Keratinocyte (primary cell): ENCODE data around the gene MX2. TPM values are rescaled to one million over a fixed set of nuclear protein-coding genes. Genes with fewer than 3 reads are reported as not detected.

Experiments used
- DNase-seq: peaks from one replicate; pipeline ENCODE4 v3.0.0-alpha.2; 2011; ENCODE audit warnings: low read depth, missing footprints, low spot score
- FAIRE-seq: peaks from 2 replicates; lab custom pipeline; 2011; peaks lifted over from hg19 to GRCh38; lab: Jason Lieb, UNC
- H2AFZ ChIP-seq: 2 replicates; pipeline ENCODE4 v1.6.0; 2012; ENCODE audit warnings: low read length, control low read depth, inconsistent platforms; ENCODE audit not compliant: control insufficient read depth
- H3K27ac ChIP-seq: 2 replicates; pipeline ENCODE4 v1.5.1; 2011; ENCODE audit warnings: low read length; ENCODE audit not compliant: control insufficient read depth, insufficient read depth
- H3K27me3 ChIP-seq: 3 replicates; pipeline ENCODE4 v1.6.0; 2011; ENCODE audit warnings: low read length; ENCODE audit not compliant: control insufficient read depth, insufficient read depth; ENCODE audit errors: extremely low read depth
- H3K36me3 ChIP-seq, 2 experiments: 2 replicates in 1 of 2; 3 replicates in 1 of 2; pipeline ENCODE4 v1.5.1; 2011; ENCODE audit warnings: low read length in 2 of 2, mild to moderate bottlenecking in 1 of 2; ENCODE audit not compliant: control insufficient read depth in 2 of 2, insufficient read depth in 2 of 2; ENCODE audit errors: extremely low read depth in 1 of 2
- H3K4me1 ChIP-seq: 3 replicates; pipeline ENCODE4 v1.5.1; 2011; ENCODE audit warnings: low read length; ENCODE audit not compliant: control insufficient read depth, insufficient read depth; ENCODE audit errors: extremely low read depth
- H3K4me2 ChIP-seq: 3 replicates; pipeline ENCODE4 v1.6.0; 2011; ENCODE audit warnings: low read depth, low read length; ENCODE audit not compliant: control insufficient read depth, insufficient read depth; ENCODE audit errors: extremely low read depth
- H3K4me3 ChIP-seq, 3 experiments: fragments of 200-600 bp in 1 of 3; sonication (generic) in 1 of 3; 2 replicates in 2 of 3; 3 replicates in 1 of 3; pipeline ENCODE4 v1.5.1; 2011 to 2016; ENCODE audit warnings: low read length in 3 of 3, mild to moderate bottlenecking in 3 of 3, control low read depth in 2 of 3, inconsistent platforms in 1 of 3, low read depth in 1 of 3, mixed read lengths in 1 of 3, mixed run types in 1 of 3, moderate library complexity in 1 of 3; ENCODE audit not compliant: control insufficient read depth in 2 of 3, insufficient read depth in 2 of 3; ENCODE audit errors: extremely low read depth in 1 of 3
- H3K79me2 ChIP-seq: 2 replicates; pipeline ENCODE4 v1.6.0; 2012; ENCODE audit warnings: low read length; ENCODE audit not compliant: control insufficient read depth, insufficient read depth
- H3K9ac ChIP-seq: 3 replicates; pipeline ENCODE4 v1.6.0; 2011; ENCODE audit warnings: low read length; ENCODE audit not compliant: control insufficient read depth, insufficient read depth; ENCODE audit errors: extremely low read depth
- H3K9me1 ChIP-seq: 3 replicates; pipeline ENCODE4 v1.6.0; 2011; ENCODE audit warnings: low read length; ENCODE audit not compliant: control insufficient read depth, insufficient read depth; ENCODE audit errors: extremely low read depth
- H3K9me3 ChIP-seq: 2 replicates; pipeline ENCODE4 v1.5.1; 2012; ENCODE audit warnings: low read depth, low read length; ENCODE audit not compliant: control insufficient read depth
- H4K20me1 ChIP-seq: 3 replicates; pipeline ENCODE4 v1.6.0; 2011; ENCODE audit warnings: low read length; ENCODE audit not compliant: control insufficient read depth, insufficient read depth; ENCODE audit errors: extremely low read depth
- CTCF ChIP-seq, 3 experiments: IDR thresholded peaks in 1 of 3; conservative IDR thresholded peaks in 1 of 3; optimal IDR thresholded peaks in 1 of 3; 2 replicates in 2 of 3; 3 replicates in 1 of 3; pipeline versions ENCODE3 to v1.5.1; 2011; ENCODE audit warnings: low read length in 3 of 3, mild to moderate bottlenecking in 3 of 3, moderate library complexity in 2 of 3, control low read depth in 1 of 3, inconsistent platforms in 1 of 3; ENCODE audit not compliant: insufficient read depth in 2 of 3; ENCODE audit errors: extremely low read depth in 1 of 3
- EZH2 ChIP-seq: IDR thresholded peaks from one replicate; pipeline ENCODE4 v1.6.1; 2012; ENCODE audit warnings: inconsistent platforms, mild to moderate bottlenecking, low read length, moderate library complexity
- dilution Hi-C: fragments of 300-500 bp; cut with MboI; formaldehyde crosslinking; loops from one replicate; pipeline ENCODE4 v1.7.0; 2020; ENCODE audit warnings: low sequenced_read_pairs; ENCODE audit not compliant: extremely low pct_ligation_motif_present
- polyA plus RNA-seq, 5 experiments: library from polyadenylated mRNA; depleted of rRNA in 3 of 5; stranded (reverse) in 3 of 5; stranded (forward) in 1 of 5; unstranded in 1 of 5; fragments of >200 nt; gene quantifications; 1 replicate in 1 of 5; 2 replicates in 3 of 5; 3 replicates in 1 of 5; pipeline versions ENCODE4 v1.2.1 to v1.2.3, GENCODE V29; 2011 to 2012; ENCODE audit warnings: missing spikeins in 2 of 5, low read depth in 1 of 5, low replicate concordance in 1 of 5

The MX2 gene
- polyA plus RNA-seq, 1 donor (not counting 4 experiments of a cell fraction or from before 2014, with no cell fraction given) = 7.1 TPM

GRCh38 chr21:41315726-41316125 is 46.1 kb upstream of the MX2 start:
- Histone ChIP-seq H3K79me2 (no peaks in the 10 kb centered on the region), H3K27me3 (peaks cover 43% of the 10 kb centered on the region), H3K4me1 (no peaks in the 10 kb centered on the region), H3K9me3 (no peaks in the 10 kb centered on the region), H3K4me3 (no peak overlapping the region), H2AFZ (no peak overlapping the region), H3K27ac (no peak overlapping the region), H3K9ac (no peak overlapping the region), H3K4me2 (no peak overlapping the region), H3K36me3 (no peaks in the 10 kb centered on the region), H3K9me1 (no peaks in the 10 kb centered on the region), H4K20me1 (no peaks in the 10 kb centered on the region)
- TF ChIP-seq EZH2 (no peak), CTCF (optimal IDR thresholded peaks at IDR 0.05 in 1 of 3, IDR thresholded peaks at IDR 0.05 in 1 of 3, conservative IDR thresholded peaks at IDR 0.05 in 1 of 3; ENCODE audit: extremely low read depth in 1 of 3, insufficient read depth in 2 of 3, low read length in 3 of 3) (no peak)
- dilution Hi-C loops = no loop called here
- FAIRE-seq = no peak
- DNase-seq = no peak

DNA sequence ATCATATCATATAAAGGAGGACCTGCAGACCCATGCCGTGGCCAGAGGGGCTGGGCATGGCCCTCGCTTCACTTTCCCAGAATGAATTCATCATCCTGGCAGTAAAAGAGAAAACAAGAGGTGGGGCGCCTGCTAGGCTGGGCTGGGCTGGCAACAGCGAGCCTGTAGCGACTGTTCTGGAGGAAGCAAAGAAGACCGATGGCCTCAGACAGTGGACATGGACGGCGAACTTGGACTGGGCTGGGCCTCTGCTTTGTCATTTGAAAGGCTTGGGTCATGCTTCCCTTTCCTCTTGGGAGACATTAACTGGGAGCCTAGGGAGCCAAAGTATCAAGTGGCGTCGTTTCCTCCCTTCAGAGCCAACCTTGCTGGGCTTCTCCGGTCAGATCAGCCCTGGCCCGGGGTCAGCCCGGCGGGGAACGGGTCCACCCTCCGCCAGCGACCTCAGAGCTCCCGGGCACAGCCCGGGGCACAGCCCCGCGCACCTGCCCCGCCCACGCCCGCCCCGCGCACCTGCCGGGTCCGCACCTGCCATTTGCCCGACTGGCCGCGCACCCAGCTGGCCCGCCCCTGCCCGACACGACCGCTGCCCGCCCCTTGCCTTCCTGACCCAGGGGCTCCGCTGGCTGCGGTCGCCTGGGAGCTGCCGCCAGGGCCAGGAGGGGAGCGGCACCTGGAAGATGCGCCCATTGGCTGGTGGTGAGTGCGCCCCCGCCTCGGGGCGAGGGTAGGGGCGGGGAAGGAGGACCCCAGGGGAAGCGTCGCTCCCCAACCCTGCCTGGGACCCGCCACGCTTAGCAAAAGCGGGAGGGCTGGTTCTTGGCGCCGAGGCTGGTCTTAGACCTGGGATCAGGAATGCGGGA is 45.4 kb upstream of the MX2 start, which contains the start of gene FAM3B:
Gene FAM3B, plus strand, starts transcription at position 602 of the 863 bp plus-strand sequence. Its CDS starts 79 bp downstream, at position 681.
- no peak for FAIRE-seq
- Histone ChIP-seq H3K4me1 (no peaks in the 10 kb centered on the region), H3K9me1 (no peaks in the 10 kb centered on the region), H2AFZ (no peak within 1 kb of the TSS), H3K9ac (no peak within 1 kb of the TSS), H3K79me2 (no peaks in the 10 kb centered on the region), H3K9me3 (no peaks in the 10 kb centered on the region), H3K4me3 (no peak within 1 kb of the TSS), H3K27me3 (peaks cover 48% of the 10 kb centered on the region), H3K4me2 (no peak within 1 kb of the TSS), H4K20me1 (no peaks in the 10 kb centered on the region), H3K27ac (no peak within 1 kb of the TSS), H3K36me3 (no peaks in the 10 kb centered on the region)
- TF ChIP-seq CTCF (optimal IDR thresholded peaks at IDR 0.05 in 1 of 3, IDR thresholded peaks at IDR 0.05 in 1 of 3, conservative IDR thresholded peaks at IDR 0.05 in 1 of 3; ENCODE audit: extremely low read depth in 1 of 3, insufficient read depth in 2 of 3, low read length in 3 of 3) = no peak
- peak; percentile 86 for TF ChIP-seq EZH2
- no peak for DNase-seq
- dilution Hi-C loops = no loop called here
